Medulla oblongata (tissue), 1 donor: ENCODE measurements around the gene SERPINI1.
"Not testable (repeated sequence)": the region's sequence is repeated elsewhere in the genome, so short reads cannot be mapped to it uniquely, and the experiment has no call there.

Experiments used
- DNase-seq: peaks from one replicate; pipeline ENCODE4 v3.0.0-alpha.2; 2015; ENCODE audit errors: extremely low spot score

SERPINI1 gene

GRCh38 chr3:167787440-167787839 lies 51.9 kb downstream of the SERPINI1 start:
- no peak for DNase-seq

- DNase-seq: no peak
Measured at GRCh38 chr3:167798443-167798842, 62.9 kb downstream of the SERPINI1 start.

DNA sequence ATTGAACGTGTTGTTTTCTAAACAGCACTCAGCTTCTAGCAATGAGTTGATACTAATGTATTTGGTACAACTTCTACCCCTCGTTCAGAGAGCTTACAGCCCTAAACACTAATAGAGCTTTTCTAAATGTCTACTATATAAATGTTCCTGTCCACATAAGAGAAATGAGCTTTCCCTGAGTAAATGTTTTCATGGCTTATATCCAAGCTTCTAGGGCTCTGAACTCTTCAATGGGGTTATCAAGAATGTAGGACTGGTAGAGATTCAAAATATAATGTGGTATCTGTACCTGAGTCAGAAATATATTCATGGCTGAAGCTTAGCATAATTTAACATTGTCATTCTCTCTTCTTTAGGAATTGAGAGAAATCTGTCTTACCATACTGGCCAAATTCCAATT lies 73.4 kb downstream of the SERPINI1 start:
- DNase-seq: no peak

GRCh38 chr3:167810236-167810635 lies 74.7 kb downstream of the SERPINI1 start:
- DNase-seq: no peak

- DNase-seq: no peak
Measured at GRCh38 chr3:167811031-167811430, 75.5 kb downstream of the SERPINI1 start.

- DNase-seq: peak; percentile 9
Measured at GRCh38 chr3:167813169-167814123, 77.9 kb downstream of the SERPINI1 start.

DNA sequence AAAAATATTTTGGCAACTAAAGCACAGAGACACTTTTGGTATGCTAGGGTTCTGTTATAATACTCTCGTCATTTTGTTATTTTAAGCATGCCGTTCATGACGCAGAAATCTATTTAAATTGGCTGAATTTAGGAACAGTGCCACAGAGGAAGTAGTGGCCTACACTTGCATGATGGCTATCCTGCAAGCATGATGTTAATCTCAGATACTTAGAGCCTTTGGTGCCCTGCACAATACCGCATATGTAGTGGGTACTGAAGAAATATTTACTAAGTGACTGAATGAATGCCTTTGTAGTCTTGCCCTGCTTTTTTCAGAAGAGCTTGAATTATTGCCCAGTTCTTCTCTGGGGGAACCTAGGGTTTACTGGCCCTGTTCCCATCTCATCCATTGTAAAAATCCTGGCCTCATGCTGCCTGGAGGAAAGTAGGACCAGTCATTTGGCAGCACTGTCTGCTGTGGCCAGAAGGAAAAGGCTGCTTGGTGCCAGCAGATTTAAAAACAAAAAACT lies 79.0 kb downstream of the SERPINI1 start:
- peak; percentile 95 for DNase-seq

- no peak for DNase-seq
Measured at GRCh38 chr3:167816953-167817352, 81.4 kb downstream of the SERPINI1 start.

- DNase-seq: no peak
Measured at GRCh38 chr3:167820102-167820865, 84.8 kb downstream of the SERPINI1 start.

- no peak for DNase-seq
Measured at GRCh38 chr3:167821248-167821805, 85.8 kb downstream of the SERPINI1 start.

GRCh38 chr3:167823738-167824137 lies 88.2 kb downstream of the SERPINI1 start:
- no peak for DNase-seq

DNA sequence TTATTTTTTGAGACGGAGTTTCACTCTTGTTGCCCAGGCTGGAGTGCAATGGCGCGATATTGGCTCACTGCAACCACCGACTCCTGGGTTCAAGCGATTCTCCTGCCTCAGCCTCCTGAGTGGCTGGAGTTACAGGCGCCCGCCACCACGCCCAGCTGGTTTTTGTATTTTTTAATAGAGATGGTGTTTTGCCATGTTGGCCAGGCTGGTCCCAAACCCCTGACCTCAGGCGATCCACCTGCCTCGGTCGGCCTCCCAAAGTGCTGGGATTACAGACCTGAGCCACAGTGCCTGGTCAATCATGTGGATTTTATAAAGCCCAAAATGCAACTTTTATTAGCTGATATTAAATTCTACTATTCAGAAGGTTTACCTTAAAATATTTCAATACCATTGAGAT lies 92.1 kb downstream of the SERPINI1 start:
- DNase-seq: not testable (repeated sequence)

DNA sequence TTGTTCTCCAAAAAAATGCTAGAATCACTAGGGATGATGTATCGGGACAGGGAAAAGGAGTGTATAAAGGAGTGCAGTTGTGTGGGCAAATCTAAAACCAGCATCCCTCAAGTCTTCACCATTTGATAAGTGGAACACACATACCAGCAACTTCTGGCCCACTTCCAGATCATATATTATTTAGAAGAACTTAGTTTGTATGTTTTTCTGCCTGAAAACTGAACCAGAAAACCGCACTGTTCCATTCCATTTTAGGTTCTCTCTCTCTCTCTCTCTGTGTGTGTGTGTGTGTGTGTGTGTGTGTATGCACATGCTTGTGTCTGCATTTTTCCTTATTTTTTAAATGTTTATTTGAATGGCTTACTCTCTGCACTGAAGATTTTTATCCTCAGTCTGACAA lies 93.5 kb downstream of the SERPINI1 start:
- DNase-seq: no peak

DNA sequence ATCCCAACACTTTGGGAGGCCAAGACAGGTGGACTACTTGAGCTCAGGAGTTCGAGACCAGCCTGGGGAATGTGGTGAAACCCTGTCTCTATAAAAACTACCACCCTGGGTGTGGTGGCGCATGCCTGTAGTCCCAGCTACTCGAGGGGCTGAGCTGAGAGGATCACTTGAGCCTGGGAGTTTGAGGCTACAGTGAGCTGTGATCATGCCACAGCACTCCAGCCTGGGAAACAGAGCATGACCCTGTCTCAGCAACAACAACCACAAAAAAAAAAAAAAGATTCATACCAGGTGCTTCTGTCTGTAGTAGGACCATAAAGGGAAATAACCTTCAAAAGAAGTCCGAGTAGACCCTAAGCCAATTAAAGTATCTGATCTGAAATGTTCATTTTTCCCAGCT lies 94.5 kb downstream of the SERPINI1 start:
- DNase-seq: no peak

DNA sequence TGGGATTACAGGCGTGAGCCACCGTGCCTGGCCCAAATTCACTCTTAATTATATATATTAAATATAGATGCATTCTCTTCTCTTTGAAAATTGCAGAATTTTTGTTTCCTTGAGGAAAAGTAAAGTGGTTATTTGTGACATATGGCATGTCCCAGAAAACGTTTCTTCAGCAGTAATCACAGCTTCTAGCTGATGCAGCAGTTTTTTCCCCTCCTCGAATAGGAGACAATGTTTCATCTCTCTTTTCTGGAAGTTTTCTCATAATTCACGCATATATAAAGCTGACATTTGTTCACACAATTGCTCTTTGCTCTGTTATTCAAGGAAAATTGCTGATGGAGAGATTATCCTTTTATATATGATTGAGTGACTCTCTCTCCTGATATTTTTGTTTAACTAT lies 99.8 kb downstream of the SERPINI1 start:
- DNase-seq: no peak

DNA sequence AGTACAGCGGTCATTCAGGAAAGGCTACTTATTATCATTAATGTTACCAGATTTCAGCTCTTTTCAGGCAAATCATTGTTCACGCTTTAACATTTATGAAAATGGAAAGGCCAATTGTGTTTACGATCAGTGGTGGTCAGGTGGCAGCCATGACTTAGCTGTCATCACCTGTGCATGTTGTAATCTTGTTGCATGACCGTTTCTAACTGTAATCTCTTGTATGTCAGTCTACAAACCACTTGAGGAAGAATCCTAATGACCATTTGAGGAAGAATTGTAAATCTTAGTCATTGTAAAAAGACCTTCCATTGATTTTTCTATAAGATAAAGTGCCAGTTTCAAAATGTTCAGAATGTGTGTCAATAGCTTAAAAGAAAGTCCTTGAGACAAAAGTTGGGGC lies 100.4 kb downstream of the SERPINI1 start:
- no peak for DNase-seq

GRCh38 chr3:167837466-167837865 lies 101.9 kb downstream of the SERPINI1 start:
- peak; percentile 18 for DNase-seq

DNA sequence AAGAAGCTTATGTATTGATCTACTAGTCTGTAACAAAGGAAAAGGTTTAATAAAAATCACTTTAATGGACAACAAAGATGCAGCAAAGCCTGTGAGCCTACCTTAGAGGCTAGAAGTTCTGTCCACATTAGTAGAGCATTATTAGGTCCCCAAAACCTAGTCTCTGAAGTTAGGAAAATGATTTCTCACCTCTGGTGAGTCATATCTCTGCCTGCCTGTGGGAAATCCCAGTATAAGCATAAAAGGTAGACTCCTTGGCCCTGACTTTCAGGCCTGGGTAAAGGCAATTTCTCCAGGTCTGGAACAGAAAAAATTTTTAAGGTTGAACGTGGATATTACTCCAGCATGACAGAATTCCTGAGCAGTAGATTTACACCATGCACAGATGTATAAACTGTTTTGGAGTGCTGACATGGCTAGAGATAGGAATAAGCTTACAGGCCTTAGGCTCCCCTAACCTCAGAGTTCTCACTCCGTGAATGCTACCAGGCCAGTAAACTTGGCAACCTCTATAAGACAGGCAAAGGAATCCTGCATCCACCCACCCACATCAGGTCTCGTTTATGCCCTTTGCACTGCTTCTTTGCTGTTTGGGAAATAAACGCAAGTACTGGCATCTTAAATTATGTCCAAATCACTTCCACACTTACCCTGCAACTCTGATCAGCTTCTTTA lies 104.1 kb downstream of the SERPINI1 start:
- no peak for DNase-seq

- DNase-seq: peak; percentile 24
Measured at GRCh38 chr3:167840247-167840646, 104.7 kb downstream of the SERPINI1 start.

DNA sequence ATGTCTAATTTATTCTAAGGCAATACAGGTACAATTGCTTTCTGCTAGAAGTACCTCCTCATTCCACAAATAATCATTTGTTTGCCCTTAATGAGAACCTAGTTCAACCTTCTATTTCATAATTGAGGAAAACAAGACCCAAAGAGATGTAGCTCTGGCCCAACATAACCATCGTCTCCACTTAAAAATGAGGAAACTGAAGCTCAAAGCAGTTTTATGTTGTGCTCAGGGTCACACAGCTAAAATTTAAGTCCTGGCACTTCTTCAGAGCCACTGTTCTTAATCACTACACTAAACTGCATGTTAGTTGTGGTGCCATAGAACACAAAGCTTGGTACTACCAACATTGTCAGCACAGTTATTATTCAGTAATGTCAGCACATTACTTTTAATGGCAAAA lies 108.0 kb downstream of the SERPINI1 start:
- no peak for DNase-seq

- no peak for DNase-seq
Measured at GRCh38 chr3:167843886-167844285, 108.4 kb downstream of the SERPINI1 start.

- no peak for DNase-seq
Measured at GRCh38 chr3:167844528-167844927, 109.0 kb downstream of the SERPINI1 start.
